ENCODE data around the gene S100A14.

DNA sequence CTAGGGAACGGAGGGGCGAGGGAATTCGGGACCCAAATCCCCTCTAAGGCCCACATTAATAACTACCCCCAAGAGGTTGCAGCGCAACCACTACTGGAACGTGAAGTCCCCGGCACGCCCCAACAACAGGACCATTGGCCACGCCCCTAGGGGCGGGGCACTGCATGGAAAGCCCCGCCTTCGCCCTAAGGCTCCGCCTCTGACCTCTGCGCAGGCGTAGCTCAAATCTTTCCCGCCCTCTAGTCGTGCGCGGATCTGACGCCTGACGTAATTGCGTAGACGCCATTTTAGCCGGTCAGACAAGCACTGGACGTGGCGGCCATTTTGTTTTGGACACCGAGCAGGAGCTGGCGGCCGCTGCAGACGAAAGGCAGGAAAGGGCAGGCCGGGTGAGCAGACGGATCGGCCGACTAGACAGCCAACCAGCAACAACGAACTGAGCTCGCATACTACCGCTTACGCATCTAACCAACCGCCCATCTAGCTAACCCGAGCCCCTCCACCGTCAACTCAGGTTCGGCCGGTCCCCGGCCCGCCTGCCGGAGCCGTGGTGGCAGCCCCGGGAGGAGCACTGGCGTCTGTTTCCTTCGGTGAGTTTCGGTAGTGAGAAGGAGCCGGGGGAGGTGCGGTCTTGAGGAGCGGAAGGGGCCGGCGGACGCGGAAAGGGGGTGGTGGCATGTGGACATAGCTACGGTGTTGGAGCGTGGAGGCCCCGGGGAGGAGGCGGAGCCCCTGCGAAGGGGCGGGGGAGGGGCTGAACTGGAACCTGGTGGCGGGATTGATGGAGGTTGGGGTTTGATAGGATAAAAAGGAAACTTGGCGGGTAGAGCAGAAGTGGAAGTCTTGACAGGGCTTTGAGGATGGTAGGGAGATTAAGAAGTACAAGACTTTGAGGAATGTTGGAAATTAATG lies 17.9 kb upstream of the S100A14 start, which contains the start of gene CHTOP:
- TF ChIP-seq, protein P1, sequence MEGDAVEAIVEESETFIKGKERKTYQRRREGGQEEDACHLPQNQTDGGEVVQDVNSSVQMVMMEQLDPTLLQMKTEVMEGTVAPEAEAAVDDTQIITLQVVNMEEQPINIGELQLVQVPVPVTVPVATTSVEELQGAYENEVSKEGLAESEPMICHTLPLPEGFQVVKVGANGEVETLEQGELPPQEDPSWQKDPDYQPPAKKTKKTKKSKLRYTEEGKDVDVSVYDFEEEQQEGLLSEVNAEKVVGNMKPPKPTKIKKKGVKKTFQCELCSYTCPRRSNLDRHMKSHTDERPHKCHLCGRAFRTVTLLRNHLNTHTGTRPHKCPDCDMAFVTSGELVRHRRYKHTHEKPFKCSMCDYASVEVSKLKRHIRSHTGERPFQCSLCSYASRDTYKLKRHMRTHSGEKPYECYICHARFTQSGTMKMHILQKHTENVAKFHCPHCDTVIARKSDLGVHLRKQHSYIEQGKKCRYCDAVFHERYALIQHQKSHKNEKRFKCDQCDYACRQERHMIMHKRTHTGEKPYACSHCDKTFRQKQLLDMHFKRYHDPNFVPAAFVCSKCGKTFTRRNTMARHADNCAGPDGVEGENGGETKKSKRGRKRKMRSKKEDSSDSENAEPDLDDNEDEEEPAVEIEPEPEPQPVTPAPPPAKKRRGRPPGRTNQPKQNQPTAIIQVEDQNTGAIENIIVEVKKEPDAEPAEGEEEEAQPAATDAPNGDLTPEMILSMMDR (IDR thresholded peaks at IDR 0.05), result peak in 2 of 4 experiments; percentile 26 to 44
- TF ChIP-seq POLR2A (IDR thresholded peaks at IDR 0.05), result peak; percentile 94

Data from prostate gland (tissue), 2 donors.